Measurements from ENCODE around the gene CDX1.

Gene CDX1

DNA sequence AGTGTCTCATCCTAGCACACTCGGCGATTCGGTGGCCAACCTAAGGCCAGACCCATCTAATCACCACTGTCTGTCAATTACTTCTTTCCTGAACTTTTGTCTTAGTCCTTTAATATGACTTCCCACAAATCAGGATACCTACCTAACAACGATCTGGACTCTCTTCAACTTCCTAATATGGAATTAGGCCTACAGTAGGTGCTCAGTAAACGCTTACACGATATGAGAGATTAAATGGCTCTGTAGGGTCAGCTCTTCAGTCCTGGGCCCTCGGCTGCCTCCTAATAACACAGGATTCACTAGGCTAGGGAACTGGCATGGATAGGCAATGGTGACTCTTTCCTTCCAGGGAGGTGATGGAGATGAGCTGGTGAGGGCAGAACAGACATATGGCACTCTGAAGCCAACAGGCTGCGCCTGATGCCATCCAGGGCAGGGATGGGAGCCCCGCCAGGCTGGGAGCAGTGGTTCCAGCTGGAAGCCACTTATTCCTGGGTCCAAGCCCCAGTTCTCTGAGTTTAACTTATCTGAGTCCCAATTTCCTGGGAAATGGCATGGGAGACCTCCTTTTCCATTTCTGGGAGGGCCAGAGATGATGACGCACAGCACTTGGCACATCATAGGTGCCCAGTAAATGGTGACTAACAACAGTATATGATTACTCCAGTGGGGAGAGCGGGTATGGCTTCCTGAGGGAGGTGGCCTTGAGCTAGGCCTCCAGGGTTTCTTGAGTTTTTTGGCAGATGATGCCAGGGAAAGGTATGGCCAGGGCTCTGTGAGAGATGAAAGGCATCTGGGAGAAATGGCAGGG lies 18.3 kb upstream of the CDX1 start:
- no peaks in the 10 kb centered on the region for H3K9me3 ChIP-seq (ENCODE audit: insufficient read depth, low read length)
- no peak for DNase-seq (ENCODE audit: low read depth, low spot score)
- no peak overlapping the region for H3K9ac ChIP-seq (ENCODE audit: insufficient read length, low read depth)
- TF ChIP-seq SUZ12 (IDR thresholded peaks at IDR 0.05; ENCODE audit: extremely low read depth, insufficient read depth, insufficient read length) (no peak), YY1 (IDR thresholded peaks at IDR 0.05; ENCODE audit: insufficient read depth, insufficient read length) (no peak), ZNF274 (IDR thresholded peaks at IDR 0.05; ENCODE audit: low read depth, low read length) (no peak)
- H3K36me3 ChIP-seq (ENCODE audit: insufficient read depth, insufficient read length, low read length) = peaks cover 28% of the 10 kb centered on the region
- peaks cover 15% of the 10 kb centered on the region for H3K4me1 ChIP-seq (ENCODE audit: insufficient read depth, insufficient read length)
- no peaks in the 10 kb centered on the region for H3K27me3 ChIP-seq (ENCODE audit: insufficient read depth, insufficient read length)
- no peak overlapping the region for H3K4me3 ChIP-seq (ENCODE audit: insufficient read length, low read depth)

- Histone ChIP-seq H3K9me3 (ENCODE audit: insufficient read depth, low read length) (no peaks in the 10 kb centered on the region), H3K9ac (ENCODE audit: insufficient read length, low read depth) (no peak overlapping the region), H3K36me3 (ENCODE audit: insufficient read depth, insufficient read length, low read length) (peaks cover 34% of the 10 kb centered on the region), H3K4me3 (ENCODE audit: insufficient read length, low read depth) (no peak overlapping the region), H3K27me3 (ENCODE audit: insufficient read depth, insufficient read length) (no peaks in the 10 kb centered on the region), H3K4me1 (ENCODE audit: insufficient read depth, insufficient read length) (peaks cover 18% of the 10 kb centered on the region)
- DNase-seq (ENCODE audit: low read depth, low spot score) = no peak
- TF ChIP-seq SUZ12 (IDR thresholded peaks at IDR 0.05; ENCODE audit: extremely low read depth, insufficient read depth, insufficient read length) = no peak
- no peak for TF ChIP-seq ZNF274 (IDR thresholded peaks at IDR 0.05; ENCODE audit: low read depth, low read length)
- TF ChIP-seq YY1 (IDR thresholded peaks at IDR 0.05; ENCODE audit: insufficient read depth, insufficient read length) = no peak
Measured at GRCh38 chr5:150149618-150150017, 17.0 kb upstream of the CDX1 start.

- Histone ChIP-seq H3K9ac (ENCODE audit: insufficient read length, low read depth) (no peak overlapping the region), H3K9me3 (ENCODE audit: insufficient read depth, low read length) (no peaks in the 10 kb centered on the region), H3K36me3 (ENCODE audit: insufficient read depth, insufficient read length, low read length) (peaks cover 34% of the 10 kb centered on the region), H3K4me1 (ENCODE audit: insufficient read depth, insufficient read length) (peaks cover 16% of the 10 kb centered on the region), H3K4me3 (ENCODE audit: insufficient read length, low read depth) (no peak overlapping the region), H3K27me3 (ENCODE audit: insufficient read depth, insufficient read length) (peaks cover 11% of the 10 kb centered on the region)
- no peak for TF ChIP-seq YY1 (IDR thresholded peaks at IDR 0.05; ENCODE audit: insufficient read depth, insufficient read length)
- TF ChIP-seq SUZ12 (IDR thresholded peaks at IDR 0.05; ENCODE audit: extremely low read depth, insufficient read depth, insufficient read length) = no peak
- no peak for TF ChIP-seq ZNF274 (IDR thresholded peaks at IDR 0.05; ENCODE audit: low read depth, low read length)
- no peak for DNase-seq (ENCODE audit: low read depth, low spot score)
Measured at GRCh38 chr5:150152636-150153462, 13.7 kb upstream of the CDX1 start.

DNA sequence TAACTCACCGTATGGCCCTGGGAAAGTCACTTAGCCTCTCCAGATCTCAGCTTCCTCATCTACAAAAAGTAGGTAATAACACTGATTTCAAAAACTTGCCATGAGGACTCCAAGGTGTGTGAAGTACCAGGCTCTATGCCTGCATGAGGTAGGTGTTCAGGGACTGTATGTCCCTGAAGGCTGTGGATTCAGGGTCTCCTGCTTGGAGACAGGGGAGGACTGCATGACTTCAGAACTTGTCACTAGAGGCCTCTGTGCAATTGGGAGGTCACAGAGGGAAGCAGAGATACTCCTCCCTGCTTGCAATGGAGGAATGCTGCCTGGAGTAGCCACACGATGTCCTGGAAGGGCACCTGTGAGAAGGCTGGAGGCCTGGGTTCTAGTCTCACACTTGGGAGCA lies 13.1 kb upstream of the CDX1 start:
- H3K9ac ChIP-seq (ENCODE audit: insufficient read length, low read depth) = peak overlapping the region; percentile 4
- H3K27me3 ChIP-seq (ENCODE audit: insufficient read depth, insufficient read length) = peaks cover 13% of the 10 kb centered on the region
- peaks cover 16% of the 10 kb centered on the region for H3K4me1 ChIP-seq (ENCODE audit: insufficient read depth, insufficient read length)
- peaks cover 31% of the 10 kb centered on the region for H3K36me3 ChIP-seq (ENCODE audit: insufficient read depth, insufficient read length, low read length)
- no peak overlapping the region for H3K4me3 ChIP-seq (ENCODE audit: insufficient read length, low read depth)
- no peak for DNase-seq (ENCODE audit: low read depth, low spot score)
- TF ChIP-seq YY1 (IDR thresholded peaks at IDR 0.05; ENCODE audit: insufficient read depth, insufficient read length) (no peak), ZNF274 (IDR thresholded peaks at IDR 0.05; ENCODE audit: low read depth, low read length) (no peak), SUZ12 (IDR thresholded peaks at IDR 0.05; ENCODE audit: extremely low read depth, insufficient read depth, insufficient read length) (no peak)
- no peaks in the 10 kb centered on the region for H3K9me3 ChIP-seq (ENCODE audit: insufficient read depth, low read length)

DNA sequence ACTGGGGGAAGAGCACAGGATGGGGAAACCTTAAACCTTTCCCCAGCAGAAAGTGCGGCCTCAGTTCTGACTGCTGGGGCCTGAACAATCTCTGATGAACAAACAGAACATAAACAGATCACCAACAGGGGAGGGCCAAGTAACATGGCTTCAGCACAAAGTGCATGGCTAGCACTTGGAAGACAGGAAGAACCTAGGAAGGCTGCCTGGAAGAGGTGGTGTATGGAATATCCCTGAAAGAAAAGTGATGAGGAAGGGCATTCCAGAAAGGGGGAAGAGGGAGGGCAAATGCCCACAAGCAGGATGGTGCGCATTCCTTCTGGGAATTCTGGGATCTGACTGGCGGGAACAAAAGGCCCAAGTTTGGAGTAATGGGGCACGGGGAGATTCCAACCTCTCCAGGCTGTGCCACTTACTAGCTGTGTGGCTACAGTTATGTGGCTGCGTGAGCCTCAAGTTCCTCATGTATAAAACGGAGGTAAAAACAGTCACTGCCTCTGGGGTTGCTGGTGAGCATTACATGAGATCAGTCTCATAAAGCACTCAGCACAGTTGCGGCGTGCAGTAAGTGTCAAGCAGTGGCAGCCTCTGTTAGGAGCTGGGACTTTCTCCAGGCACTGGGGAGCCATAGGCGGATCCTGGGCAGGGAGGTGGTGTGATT lies 12.5 kb upstream of the CDX1 start:
- DNase-seq (ENCODE audit: low read depth, low spot score) = no peak
- H3K4me3 ChIP-seq (ENCODE audit: insufficient read length, low read depth) = no peak overlapping the region

DNA sequence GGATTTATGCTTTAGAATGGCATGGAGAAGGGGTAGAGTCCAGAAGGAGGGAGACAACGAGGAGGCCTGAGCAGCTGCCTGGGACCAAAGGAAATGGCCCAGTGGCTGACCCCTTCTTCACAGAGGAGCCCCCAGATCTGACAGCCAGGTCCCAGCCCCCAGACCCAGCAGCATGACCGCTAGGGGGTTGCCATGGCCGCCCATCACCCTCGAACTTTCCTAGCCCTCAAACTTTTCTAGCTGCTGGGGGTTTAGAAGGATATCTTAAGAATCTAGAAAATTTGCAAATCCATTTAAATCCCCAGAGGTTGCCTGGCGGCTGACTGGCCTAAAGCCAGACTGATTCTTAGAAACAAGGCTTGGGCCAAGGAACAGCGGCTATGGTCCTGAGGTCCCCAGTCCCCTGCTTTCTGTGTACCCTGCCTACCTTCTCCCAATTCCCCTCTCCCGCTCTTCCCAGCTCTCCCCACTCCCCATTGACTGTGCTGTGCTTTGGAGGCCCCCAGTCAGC lies 11.9 kb upstream of the CDX1 start:
- DNase-seq (ENCODE audit: low read depth, low spot score) = no peak
- no peaks in the 10 kb centered on the region for H3K9me3 ChIP-seq (ENCODE audit: insufficient read depth, low read length)
- H3K9ac ChIP-seq (ENCODE audit: insufficient read length, low read depth) = peak overlapping the region; percentile 70
- peaks cover 18% of the 10 kb centered on the region for H3K27me3 ChIP-seq (ENCODE audit: insufficient read depth, insufficient read length)
- TF ChIP-seq SUZ12 (IDR thresholded peaks at IDR 0.05; ENCODE audit: extremely low read depth, insufficient read depth, insufficient read length) = no peak
- no peak for TF ChIP-seq ZNF274 (IDR thresholded peaks at IDR 0.05; ENCODE audit: low read depth, low read length)
- no peak for TF ChIP-seq YY1 (IDR thresholded peaks at IDR 0.05; ENCODE audit: insufficient read depth, insufficient read length)
- H3K4me1 ChIP-seq (ENCODE audit: insufficient read depth, insufficient read length) = peaks cover 16% of the 10 kb centered on the region
- H3K4me3 ChIP-seq (ENCODE audit: insufficient read length, low read depth) = peak overlapping the region; percentile 11
- H3K36me3 ChIP-seq (ENCODE audit: insufficient read depth, insufficient read length, low read length) = peaks cover 23% of the 10 kb centered on the region

More for the DNA sequence above, 12.5 kb upstream of the CDX1 start:
- H3K27me3 ChIP-seq (ENCODE audit: insufficient read depth, insufficient read length) = peaks cover 18% of the 10 kb centered on the region
- peak overlapping the region; percentile 43 for H3K9ac ChIP-seq (ENCODE audit: insufficient read length, low read depth)
- H3K36me3 ChIP-seq (ENCODE audit: insufficient read depth, insufficient read length, low read length) = peaks cover 25% of the 10 kb centered on the region
- TF ChIP-seq ZNF274 (IDR thresholded peaks at IDR 0.05; ENCODE audit: low read depth, low read length) (no peak), YY1 (IDR thresholded peaks at IDR 0.05; ENCODE audit: insufficient read depth, insufficient read length) (no peak)
- H3K9me3 ChIP-seq (ENCODE audit: insufficient read depth, low read length) = no peaks in the 10 kb centered on the region
- H3K4me1 ChIP-seq (ENCODE audit: insufficient read depth, insufficient read length) = peaks cover 16% of the 10 kb centered on the region

Measured in NT2/D1 (cell line).